GM21367 (cell line): ENCODE results near the gene TRAPPC14.
A peak's percentile ranks its signal among the peaks of the same experiment; 100 is the strongest.

Experiments
- ATAC-seq: cut with Tn5 transposase; IDR thresholded peaks from one replicate; pipeline ENCODE4 v1.9.1; 2021; ENCODE audit not compliant: unreplicated experiment

TRAPPC14 gene

GRCh38 chr7:100127866-100128636, 30.5 kb downstream of the TRAPPC14 start:
- ATAC-seq: no peak

GRCh38 chr7:100126931-100127865, 31.3 kb downstream of the TRAPPC14 start, which contains the start of gene MBLAC1:
Gene MBLAC1, plus strand, starts transcription at chr7:100126967. Its CDS starts 429 bp downstream, at chr7:100127396.
- peak; percentile 48 for ATAC-seq

GRCh38 chr7:100126239-100126930, 32.1 kb downstream of the TRAPPC14 start:
- peak; percentile 37 for ATAC-seq

- ATAC-seq: no peak
Measured at GRCh38 chr7:100124301-100125230, 34.0 kb downstream of the TRAPPC14 start.

- ATAC-seq: no peak
Measured at GRCh38 chr7:100122568-100122967, 36.0 kb downstream of the TRAPPC14 start.

- ATAC-seq: no peak
Measured at GRCh38 chr7:100122067-100122466, 36.5 kb downstream of the TRAPPC14 start.

- ATAC-seq: no peak
Measured at GRCh38 chr7:100120733-100121036, 37.8 kb downstream of the TRAPPC14 start.

- peak; percentile 19 for ATAC-seq
Measured at GRCh38 chr7:100119970-100120732, 38.4 kb downstream of the TRAPPC14 start.

GRCh38 chr7:100119072-100119969, 39.2 kb downstream of the TRAPPC14 start, which contains the start of the genes CNPY4 and TAF6:
Gene CNPY4, plus strand, starts transcription at chr7:100119634. Its CDS starts 111 bp downstream, at chr7:100119745.
Gene TAF6, minus strand, starts transcription at chr7:100119358. Its CDS starts 5,149 bp downstream, at chr7:100114209.
- peak; percentile 55 for ATAC-seq

GRCh38 chr7:100118388-100119071, 40.0 kb downstream of the TRAPPC14 start:
- ATAC-seq: no peak

- no peak for ATAC-seq
Measured at GRCh38 chr7:100115026-100115425, 43.5 kb downstream of the TRAPPC14 start.

GRCh38 chr7:100111914-100112313, 46.6 kb downstream of the TRAPPC14 start:
- ATAC-seq: no peak

GRCh38 chr7:100111156-100111555, 47.4 kb downstream of the TRAPPC14 start:
- no peak for ATAC-seq

- no peak for ATAC-seq
Measured at GRCh38 chr7:100109521-100110163, 48.9 kb downstream of the TRAPPC14 start.

- no peak for ATAC-seq
Measured at GRCh38 chr7:100107890-100108289, 50.6 kb downstream of the TRAPPC14 start.

GRCh38 chr7:100107125-100107737, 51.3 kb downstream of the TRAPPC14 start:
- no peak for ATAC-seq

- no peak for ATAC-seq
Measured at GRCh38 chr7:100106633-100107032, 51.9 kb downstream of the TRAPPC14 start.
